Panc1 (cell line): ENCODE measurements around the gene ADCY1. TPM values are rescaled to one million over a fixed set of nuclear protein-coding genes. Genes with fewer than 3 reads are reported as not detected.

Experiments
- ATAC-seq: fragments of 200-7000 bp; cut with Tn5 transposase; 2 replicates; pipeline ENCODE4 v1.9.1; 2020; ENCODE audit warnings: mild to moderate bottlenecking, moderate library complexity
- BruUV-seq: library from RNA; stranded (reverse); fragments of 400-500 nt; replicated peaks from 2 replicates; lab custom pipeline; 2021; lab: Mats Ljungman, UMichigan
- CTCF ChIA-PET: fragments of 300-600 bp; sonication (Branson Sonifier 250); formaldehyde crosslinking; loops from one replicate; lab custom pipeline; 2022; ENCODE audit warnings: antibody characterized with exemption; lab: Charles Lee
- POLR2A ChIA-PET: fragments of 300-600 bp; sonication (Branson Sonifier 250); formaldehyde crosslinking; loops from one replicate; lab custom pipeline; 2022; ENCODE audit warnings: antibody characterized with exemption; lab: Charles Lee
- DNase-seq: peaks from one replicate; pipeline ENCODE4 v3.0.0-alpha.2; 2010; ENCODE audit warnings: low read depth, low spot score
- H3K27ac ChIP-seq: 2 replicates; pipeline ENCODE4 v1.5.1; 2011; ENCODE audit warnings: mild to moderate bottlenecking, low read length, inconsistent platforms
- H3K27me3 ChIP-seq: fragments of 200-500 bp; sonication (Bioruptor generic); 2 replicates; pipeline ENCODE4 v1.6.0; 2014; ENCODE audit warnings: low read length, inconsistent platforms; ENCODE audit not compliant: control insufficient read depth, insufficient read depth
- H3K36me3 ChIP-seq: fragments of 200-500 bp; sonication (Bioruptor generic); 2 replicates; pipeline ENCODE4 v1.5.1; 2014; ENCODE audit warnings: inconsistent platforms, mild to moderate bottlenecking, low read length, moderate library complexity; ENCODE audit not compliant: control insufficient read depth, insufficient read depth
- H3K4me1 ChIP-seq: 2 replicates; pipeline ENCODE4 v1.5.1; 2011; ENCODE audit warnings: inconsistent platforms, mild to moderate bottlenecking, low read length, moderate library complexity; ENCODE audit not compliant: control insufficient read depth, insufficient read depth
- H3K4me3 ChIP-seq, 2 experiments: 2 replicates each; pipeline ENCODE4 v1.5.1; 2011 to 2012; ENCODE audit warnings: low read depth in 2 of 2, low read length in 2 of 2, mild to moderate bottlenecking in 2 of 2, inconsistent platforms in 1 of 2, moderate library complexity in 1 of 2
- H3K9me3 ChIP-seq: fragments of 200-500 bp; sonication (Bioruptor generic); 2 replicates; pipeline ENCODE4 v1.5.1; 2014; ENCODE audit warnings: low read depth, mild to moderate bottlenecking, inconsistent platforms, low read length, moderate library complexity; ENCODE audit not compliant: control insufficient read depth, insufficient read depth
- POLR2AphosphoS5 ChIP-seq: IDR thresholded peaks from 2 replicates; pipeline ENCODE4 v1.6.1; 2012; ENCODE audit warnings: mild to moderate bottlenecking, low read depth, low read length, moderate library complexity
- SIN3A ChIP-seq: IDR thresholded peaks from 2 replicates; pipeline ENCODE4 v1.6.1; 2012; ENCODE audit warnings: low read depth, mild to moderate bottlenecking, low read length, moderate library complexity, borderline replicate concordance; ENCODE audit not compliant: insufficient read depth
- TCF7L2 ChIP-seq: IDR thresholded peaks from 2 replicates; pipeline ENCODE4 v1.6.1; 2011; ENCODE audit warnings: mild to moderate bottlenecking, low read depth, low read length, inconsistent platforms
- in situ Hi-C: cut with HindIII; loops from 2 replicates; pipeline ENCODE4 v1.10.0; 2016; ENCODE audit warnings: low sequenced_read_pairs, low pct_unique_long_range_greater_than_20kb
- intact Hi-C: fragments of 100-400 bp; cut with micrococcal nuclease; formaldehyde crosslinking; loops from one replicate; pipeline ENCODE4 v1.10.0; 2022; ENCODE audit not compliant: unreplicated experiment
- total RNA-seq: library from RNA; stranded (reverse); gene quantifications from one replicate; pipeline ENCODE4 v1.2.1, GENCODE V29; 2021; ENCODE audit not compliant: unreplicated experiment
- TF ChIP-seq, protein P1 (sequence below), 2 experiments: IDR thresholded peaks; 2 replicates each; pipeline ENCODE4 v1.6.1; 2011 to 2012; ENCODE audit warnings: low read depth in 2 of 2, control low read depth in 1 of 2, low read length in 1 of 2, mild to moderate bottlenecking in 1 of 2, moderate library complexity in 1 of 2; ENCODE audit not compliant: insufficient read depth in 1 of 2
- TF ChIP-seq, protein P2 (sequence below): fragments of 450-650 bp; IDR thresholded peaks from 2 replicates; pipeline ENCODE4 v1.5.1; 2017; ENCODE audit warnings: mild to moderate bottlenecking

The ADCY1 gene
- total RNA-seq, 1 experiment from 2014 or later, result 2.1 TPM

DNA sequence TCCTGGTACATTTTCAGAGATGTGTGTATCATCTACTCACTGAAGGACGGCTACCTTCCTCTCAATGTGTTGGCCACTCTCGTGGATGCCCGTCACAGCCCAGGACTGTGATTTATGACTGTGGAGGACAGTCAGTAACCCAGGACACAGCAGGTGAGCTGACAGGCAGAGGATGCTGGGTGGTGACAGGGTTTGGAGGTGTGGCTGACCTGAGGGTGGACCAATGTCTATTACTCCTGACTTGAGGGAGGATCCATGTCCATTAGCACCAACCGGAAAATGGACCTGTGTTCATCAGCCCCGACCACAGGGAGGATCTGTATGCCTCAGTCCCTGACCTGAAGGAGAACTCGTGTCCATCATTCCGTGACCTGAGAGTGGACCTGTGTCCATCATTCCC, 96.1 kb downstream of the ADCY1 start:
- POLR2A ChIA-PET, result no interaction called here
- in situ Hi-C loops, result no loop called here
- CTCF ChIA-PET, result no interaction called here
- intact Hi-C loops, result no loop called here
- TF ChIP-seq TCF7L2, result no peak
- BruUV-seq, result no TSS peak
- no peak overlapping the region for H3K27ac ChIP-seq
- H3K36me3 ChIP-seq, result no peaks in the 10 kb centered on the region
- H3K4me3 ChIP-seq, result no peak overlapping the region
- DNase-seq (no peak), ATAC-seq (no peak)
- no peaks in the 10 kb centered on the region for H3K9me3 ChIP-seq
- peaks cover 13% of the 10 kb centered on the region for H3K27me3 ChIP-seq
- H3K4me1 ChIP-seq, result no peaks in the 10 kb centered on the region

DNA sequence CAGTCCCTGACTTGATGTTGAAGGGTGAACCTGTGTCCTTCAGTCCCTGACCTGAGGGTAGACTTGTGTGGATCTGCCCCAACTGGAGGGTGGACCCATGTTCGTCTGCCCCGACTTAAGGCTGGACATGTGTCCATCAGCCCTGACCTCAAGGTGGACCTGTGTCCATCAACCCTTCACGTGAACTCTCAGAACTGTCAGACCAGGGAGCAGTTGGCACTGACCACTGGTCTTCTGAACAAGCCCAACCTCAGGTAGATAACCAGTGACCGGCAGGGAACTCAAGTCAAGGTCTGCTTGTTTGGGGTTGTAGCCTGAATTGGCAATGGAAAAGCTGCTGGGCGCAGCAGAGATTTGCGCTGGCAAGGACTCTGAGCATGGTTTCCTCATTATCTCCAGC, 96.5 kb downstream of the ADCY1 start:
- H3K27ac ChIP-seq, result no peak overlapping the region
- BruUV-seq, result no TSS peak
- no peak for DNase-seq

DNA sequence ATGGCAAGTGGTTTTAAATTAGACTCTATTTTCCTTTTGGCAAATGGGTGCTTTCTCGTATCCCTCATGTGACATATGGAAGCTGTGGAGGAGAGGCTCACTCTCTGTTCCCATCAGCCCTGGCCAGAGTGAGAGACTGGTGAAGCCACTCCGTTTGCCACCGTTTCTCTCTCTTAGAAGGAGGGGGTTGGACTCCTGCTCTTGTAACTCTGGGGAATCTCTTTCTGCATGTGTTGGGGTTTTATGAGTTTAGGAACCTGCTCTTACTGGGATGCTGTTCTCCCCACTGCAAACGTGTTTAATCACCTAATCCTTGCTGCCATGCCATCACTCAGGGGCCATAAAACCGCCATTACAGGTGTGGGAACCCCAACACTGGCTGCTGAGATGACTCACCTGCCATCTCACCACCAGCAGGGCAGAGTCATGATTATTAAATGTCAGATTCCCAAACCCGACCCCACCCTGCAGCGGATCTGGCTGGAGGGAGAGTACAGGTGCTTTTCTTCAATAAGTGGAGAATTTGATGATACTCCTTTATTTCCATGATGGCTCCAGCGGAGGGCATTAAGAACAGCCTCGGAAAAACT, 103.2 kb downstream of the ADCY1 start:
- intact Hi-C loops (no loop called here), in situ Hi-C loops (no loop called here)
- DNase-seq (no peak), ATAC-seq (no peak)
- POLR2A ChIA-PET, result interaction anchor here (0.6 kb wide), 1 partner anchor 55 kb away, joined by 3 read pairs; no protein-coding TSS in a partner anchor
- Histone ChIP-seq H3K27ac (no peak overlapping the region), H3K9me3 (no peaks in the 10 kb centered on the region), H3K4me1 (no peaks in the 10 kb centered on the region), H3K36me3 (no peaks in the 10 kb centered on the region), H3K27me3 (peaks cover 19% of the 10 kb centered on the region), H3K4me3 (no peak overlapping the region)
- BruUV-seq, result no TSS peak
- TF ChIP-seq POLR2AphosphoS5 (no peak), SIN3A (no peak)
- TF ChIP-seq, protein P1, sequence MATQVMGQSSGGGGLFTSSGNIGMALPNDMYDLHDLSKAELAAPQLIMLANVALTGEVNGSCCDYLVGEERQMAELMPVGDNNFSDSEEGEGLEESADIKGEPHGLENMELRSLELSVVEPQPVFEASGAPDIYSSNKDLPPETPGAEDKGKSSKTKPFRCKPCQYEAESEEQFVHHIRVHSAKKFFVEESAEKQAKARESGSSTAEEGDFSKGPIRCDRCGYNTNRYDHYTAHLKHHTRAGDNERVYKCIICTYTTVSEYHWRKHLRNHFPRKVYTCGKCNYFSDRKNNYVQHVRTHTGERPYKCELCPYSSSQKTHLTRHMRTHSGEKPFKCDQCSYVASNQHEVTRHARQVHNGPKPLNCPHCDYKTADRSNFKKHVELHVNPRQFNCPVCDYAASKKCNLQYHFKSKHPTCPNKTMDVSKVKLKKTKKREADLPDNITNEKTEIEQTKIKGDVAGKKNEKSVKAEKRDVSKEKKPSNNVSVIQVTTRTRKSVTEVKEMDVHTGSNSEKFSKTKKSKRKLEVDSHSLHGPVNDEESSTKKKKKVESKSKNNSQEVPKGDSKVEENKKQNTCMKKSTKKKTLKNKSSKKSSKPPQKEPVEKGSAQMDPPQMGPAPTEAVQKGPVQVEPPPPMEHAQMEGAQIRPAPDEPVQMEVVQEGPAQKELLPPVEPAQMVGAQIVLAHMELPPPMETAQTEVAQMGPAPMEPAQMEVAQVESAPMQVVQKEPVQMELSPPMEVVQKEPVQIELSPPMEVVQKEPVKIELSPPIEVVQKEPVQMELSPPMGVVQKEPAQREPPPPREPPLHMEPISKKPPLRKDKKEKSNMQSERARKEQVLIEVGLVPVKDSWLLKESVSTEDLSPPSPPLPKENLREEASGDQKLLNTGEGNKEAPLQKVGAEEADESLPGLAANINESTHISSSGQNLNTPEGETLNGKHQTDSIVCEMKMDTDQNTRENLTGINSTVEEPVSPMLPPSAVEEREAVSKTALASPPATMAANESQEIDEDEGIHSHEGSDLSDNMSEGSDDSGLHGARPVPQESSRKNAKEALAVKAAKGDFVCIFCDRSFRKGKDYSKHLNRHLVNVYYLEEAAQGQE (IDR thresholded peaks at IDR 0.05; ENCODE audit: insufficient read depth in 1 of 2, low read depth in 2 of 2, low read length in 1 of 2), result no peak
- TF ChIP-seq, protein P2, sequence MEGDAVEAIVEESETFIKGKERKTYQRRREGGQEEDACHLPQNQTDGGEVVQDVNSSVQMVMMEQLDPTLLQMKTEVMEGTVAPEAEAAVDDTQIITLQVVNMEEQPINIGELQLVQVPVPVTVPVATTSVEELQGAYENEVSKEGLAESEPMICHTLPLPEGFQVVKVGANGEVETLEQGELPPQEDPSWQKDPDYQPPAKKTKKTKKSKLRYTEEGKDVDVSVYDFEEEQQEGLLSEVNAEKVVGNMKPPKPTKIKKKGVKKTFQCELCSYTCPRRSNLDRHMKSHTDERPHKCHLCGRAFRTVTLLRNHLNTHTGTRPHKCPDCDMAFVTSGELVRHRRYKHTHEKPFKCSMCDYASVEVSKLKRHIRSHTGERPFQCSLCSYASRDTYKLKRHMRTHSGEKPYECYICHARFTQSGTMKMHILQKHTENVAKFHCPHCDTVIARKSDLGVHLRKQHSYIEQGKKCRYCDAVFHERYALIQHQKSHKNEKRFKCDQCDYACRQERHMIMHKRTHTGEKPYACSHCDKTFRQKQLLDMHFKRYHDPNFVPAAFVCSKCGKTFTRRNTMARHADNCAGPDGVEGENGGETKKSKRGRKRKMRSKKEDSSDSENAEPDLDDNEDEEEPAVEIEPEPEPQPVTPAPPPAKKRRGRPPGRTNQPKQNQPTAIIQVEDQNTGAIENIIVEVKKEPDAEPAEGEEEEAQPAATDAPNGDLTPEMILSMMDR, result no peak
- CTCF ChIA-PET, result no interaction called here

More for the DNA sequence above, 96.5 kb downstream of the ADCY1 start:
- Histone ChIP-seq H3K27me3 (peaks cover 14% of the 10 kb centered on the region), H3K4me1 (no peaks in the 10 kb centered on the region), H3K36me3 (no peaks in the 10 kb centered on the region), H3K4me3 (no peak overlapping the region), H3K9me3 (no peaks in the 10 kb centered on the region)
- POLR2A ChIA-PET, result no interaction called here
- no peak for TF ChIP-seq TCF7L2
- TF ChIP-seq SIN3A, result no peak
- TF ChIP-seq, protein P2, result no peak
- intact Hi-C loops (no loop called here), in situ Hi-C loops (no loop called here)
- CTCF ChIA-PET, result no interaction called here
- no peak for ATAC-seq
